AG04449 (cell line): ENCODE data around the gene LRRC43.

Source experiments
- CTCF ChIA-PET: fragments of 350-600 bp; formaldehyde crosslinking; extraction: SDS; loops from one replicate; lab custom pipeline; 2021; ENCODE audit warnings: antibody characterized with exemption; lab: Yijun Ruan, JAX
- POLR2A ChIA-PET: fragments of 400-600, 350-600 bp; formaldehyde crosslinking; extraction: SDS; loops from one replicate; lab custom pipeline; 2020; ENCODE audit warnings: antibody characterized with exemption, inconsistent platforms; lab: Yijun Ruan, JAX
- DNase-seq: peaks from one replicate; pipeline ENCODE4 v3.0.0-alpha.2; 2010; ENCODE audit warnings: low read depth, low spot score
- H3K4me3 ChIP-seq: 2 replicates; pipeline ENCODE4 v1.5.1; 2011; ENCODE audit warnings: low read depth, mild to moderate bottlenecking, control low read depth, low read length
- TF ChIP-seq, protein P1 (sequence below): IDR thresholded peaks from one replicate; pipeline ENCODE4 v1.5.1; 2011; ENCODE audit warnings: mild to moderate bottlenecking, moderate library complexity, low read length, control low read depth, inconsistent platforms; ENCODE audit not compliant: insufficient read depth; ENCODE audit errors: missing control alignments

The LRRC43 gene

GRCh38 chr12:122192441-122192840 lies 9.5 kb downstream of the LRRC43 start:
- no peak overlapping the region for H3K4me3 ChIP-seq
- DNase-seq = no peak
- CTCF ChIA-PET = interaction anchor here (0.9 to 5.9 kb wide), 11 partner anchors 10 to 163 kb away, joined by 3 to 43 read pairs (median 4); partner anchors contain the start of gene LRRC43
- TF ChIP-seq, protein P1, sequence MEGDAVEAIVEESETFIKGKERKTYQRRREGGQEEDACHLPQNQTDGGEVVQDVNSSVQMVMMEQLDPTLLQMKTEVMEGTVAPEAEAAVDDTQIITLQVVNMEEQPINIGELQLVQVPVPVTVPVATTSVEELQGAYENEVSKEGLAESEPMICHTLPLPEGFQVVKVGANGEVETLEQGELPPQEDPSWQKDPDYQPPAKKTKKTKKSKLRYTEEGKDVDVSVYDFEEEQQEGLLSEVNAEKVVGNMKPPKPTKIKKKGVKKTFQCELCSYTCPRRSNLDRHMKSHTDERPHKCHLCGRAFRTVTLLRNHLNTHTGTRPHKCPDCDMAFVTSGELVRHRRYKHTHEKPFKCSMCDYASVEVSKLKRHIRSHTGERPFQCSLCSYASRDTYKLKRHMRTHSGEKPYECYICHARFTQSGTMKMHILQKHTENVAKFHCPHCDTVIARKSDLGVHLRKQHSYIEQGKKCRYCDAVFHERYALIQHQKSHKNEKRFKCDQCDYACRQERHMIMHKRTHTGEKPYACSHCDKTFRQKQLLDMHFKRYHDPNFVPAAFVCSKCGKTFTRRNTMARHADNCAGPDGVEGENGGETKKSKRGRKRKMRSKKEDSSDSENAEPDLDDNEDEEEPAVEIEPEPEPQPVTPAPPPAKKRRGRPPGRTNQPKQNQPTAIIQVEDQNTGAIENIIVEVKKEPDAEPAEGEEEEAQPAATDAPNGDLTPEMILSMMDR = no peak
- POLR2A ChIA-PET = no interaction called here

DNA sequence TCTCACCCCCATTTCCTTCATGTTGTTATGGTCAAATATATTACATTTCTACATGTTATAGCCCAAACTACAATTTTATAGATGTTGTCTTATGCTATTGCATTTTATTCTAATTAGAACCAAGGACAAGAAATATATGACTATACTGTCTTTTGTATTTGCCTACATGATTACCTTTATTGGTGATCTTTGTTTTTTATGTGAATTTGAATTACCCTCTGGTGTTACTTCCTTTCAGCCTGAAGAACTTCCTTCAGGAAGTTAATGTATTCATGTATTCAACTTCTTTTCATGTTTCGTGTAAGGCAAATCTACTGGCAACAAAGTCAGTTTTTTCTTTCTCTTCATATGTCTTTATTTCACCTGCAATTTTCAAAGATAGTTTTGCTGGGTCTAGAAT lies 11.9 kb downstream of the LRRC43 start:
- CTCF ChIA-PET = interaction anchor here (0.9 to 2.5 kb wide), 3 partner anchors 64 to 147 kb away, joined by 3 to 12 read pairs (median 5); no protein-coding TSS in a partner anchor
- POLR2A ChIA-PET = no interaction called here

DNA sequence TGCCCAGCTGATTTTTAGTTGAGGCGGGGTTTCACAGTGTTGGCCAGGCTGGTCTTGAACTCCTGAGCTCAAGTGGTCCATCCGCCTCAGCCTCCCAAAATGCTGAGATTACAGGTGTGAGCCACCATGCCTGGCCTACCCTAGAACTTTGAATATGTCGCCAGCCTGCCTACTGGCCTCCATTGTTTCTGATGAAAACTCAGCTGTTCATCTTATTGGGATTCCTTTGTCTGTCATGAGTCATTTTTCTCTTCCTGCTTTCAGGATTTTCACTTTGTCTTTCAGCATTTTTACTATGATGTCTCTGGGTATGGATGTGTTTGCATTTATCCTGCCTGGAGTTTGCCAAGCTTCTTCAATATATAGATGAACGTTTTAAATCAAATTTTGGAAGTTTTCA lies 12.5 kb downstream of the LRRC43 start:
- no peak overlapping the region for H3K4me3 ChIP-seq
- ChIA-PET POLR2A (no interaction called here), CTCF (interaction anchor here (0.8 to 1.1 kb wide), 5 partner anchors 9 to 147 kb away, joined by 3 to 5 read pairs (median 3); no protein-coding TSS in a partner anchor)
- DNase-seq = no peak
- TF ChIP-seq, protein P1 = no peak

More for the DNA sequence above, 11.9 kb downstream of the LRRC43 start:
- TF ChIP-seq, protein P1 = no peak
- no peak overlapping the region for H3K4me3 ChIP-seq
- no peak for DNase-seq

DNA sequence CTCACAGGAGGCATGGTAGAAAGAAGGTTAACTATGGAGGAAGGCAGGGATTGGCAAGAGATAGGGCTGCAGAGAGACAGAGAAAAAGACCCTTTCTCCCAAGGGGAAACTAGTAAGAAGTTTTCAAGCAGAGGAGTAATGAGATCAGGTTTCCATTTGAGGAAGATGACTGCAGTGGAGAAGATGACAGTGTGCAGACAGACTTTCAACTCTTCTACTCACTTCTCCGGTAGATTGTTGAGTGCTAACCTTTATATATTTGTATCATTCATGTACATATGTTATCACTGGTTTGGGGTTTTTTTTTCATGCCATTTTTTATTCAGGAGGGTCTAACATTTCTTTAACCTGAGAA lies 14.7 kb downstream of the LRRC43 start:
- TF ChIP-seq, protein P1 = no peak
- POLR2A ChIA-PET = no interaction called here
- CTCF ChIA-PET = no interaction called here
- no peak for DNase-seq
- H3K4me3 ChIP-seq = no peak overlapping the region

GRCh38 chr12:122199484-122200355 lies 16.8 kb downstream of the LRRC43 start:
- H3K4me3 ChIP-seq = no peak overlapping the region
- ChIA-PET CTCF (interaction anchor here (0.6 kb wide), 1 partner anchor 532 kb away, joined by 3 read pairs; no protein-coding TSS in a partner anchor), POLR2A (interaction anchor here (0.8 kb wide), 1 partner anchor 434 kb away, joined by 3 read pairs; no protein-coding TSS in a partner anchor)
- TF ChIP-seq, protein P1 = no peak
- DNase-seq = no peak

GRCh38 chr12:122200541-122201175 lies 17.7 kb downstream of the LRRC43 start:
- TF ChIP-seq, protein P1 = no peak
- no peak overlapping the region for H3K4me3 ChIP-seq
- POLR2A ChIA-PET = no interaction called here
- CTCF ChIA-PET = no interaction called here
- no peak for DNase-seq
